ENCODE measurements around the gene RASSF1. TPM values are rescaled to one million over a fixed set of nuclear protein-coding genes. Genes with fewer than 3 reads are reported as not detected.
A peak's percentile ranks its signal among the peaks of the same experiment; 100 is the strongest.

Gene RASSF1
- total RNA-seq, 1 experiment from 2014 or later: 11.4 TPM

- DNase-seq: peak; percentile 39
Observed at GRCh38 chr3:50355829-50356552, 15.4 kb upstream of the RASSF1 start.

GRCh38 chr3:50354850-50355249 lies 14.2 kb upstream of the RASSF1 start:
- H3K4me3 ChIP-seq (ENCODE audit: insufficient read depth, low read depth, low read length): no peak overlapping the region
- H3K27me3 ChIP-seq (ENCODE audit: control insufficient read depth, insufficient read depth, low read length): no peaks in the 10 kb centered on the region
- no peak for DNase-seq
- peaks cover 13% of the 10 kb centered on the region for H3K36me3 ChIP-seq (replicated peaks; ENCODE audit: control insufficient read depth, insufficient read depth, low read length)

More at GRCh38 chr3:50355829-50356552, 15.4 kb upstream of the RASSF1 start:
- H3K4me3 ChIP-seq (ENCODE audit: insufficient read depth, low read depth, low read length): no peak overlapping the region
- peaks cover 13% of the 10 kb centered on the region for H3K36me3 ChIP-seq (replicated peaks; ENCODE audit: control insufficient read depth, insufficient read depth, low read length)
- H3K27me3 ChIP-seq (ENCODE audit: control insufficient read depth, insufficient read depth, low read length): no peaks in the 10 kb centered on the region

- Histone ChIP-seq H3K36me3 (replicated peaks; ENCODE audit: control insufficient read depth, insufficient read depth, low read length) (peaks cover 13% of the 10 kb centered on the region), H3K4me3 (ENCODE audit: insufficient read depth, low read depth, low read length) (no peak overlapping the region), H3K27me3 (ENCODE audit: control insufficient read depth, insufficient read depth, low read length) (no peaks in the 10 kb centered on the region)
- no peak for DNase-seq
Observed at GRCh38 chr3:50354186-50354764, 13.6 kb upstream of the RASSF1 start.

- H3K4me3 ChIP-seq (ENCODE audit: insufficient read depth, low read depth, low read length): no peak overlapping the region
- H3K36me3 ChIP-seq (replicated peaks; ENCODE audit: control insufficient read depth, insufficient read depth, low read length): peaks cover 16% of the 10 kb centered on the region
- H3K27me3 ChIP-seq (ENCODE audit: control insufficient read depth, insufficient read depth, low read length): no peaks in the 10 kb centered on the region
- DNase-seq: no peak
Observed at GRCh38 chr3:50353245-50354004, 12.8 kb upstream of the RASSF1 start.

DNA sequence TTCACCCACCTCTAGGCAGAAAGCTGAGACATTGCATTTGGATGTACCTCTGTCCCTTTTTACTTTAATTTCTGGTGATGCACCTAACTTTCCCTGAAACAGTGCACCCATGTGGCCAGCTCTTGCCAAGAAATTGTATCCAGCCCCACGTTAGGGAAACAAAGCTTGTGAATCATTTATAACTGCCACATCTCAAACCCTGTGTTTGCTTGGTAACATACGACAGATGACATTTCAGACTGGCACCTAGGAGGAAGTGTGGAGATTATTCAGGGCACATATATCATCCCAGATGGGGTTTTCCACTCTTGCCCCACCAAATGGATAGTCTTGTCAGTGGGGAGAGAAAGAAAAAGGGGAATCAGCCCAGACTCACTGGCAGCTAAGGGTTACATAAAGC lies 12.1 kb upstream of the RASSF1 start:
- Histone ChIP-seq H3K4me3 (ENCODE audit: insufficient read depth, low read depth, low read length) (no peak overlapping the region), H3K36me3 (replicated peaks; ENCODE audit: control insufficient read depth, insufficient read depth, low read length) (peaks cover 20% of the 10 kb centered on the region), H3K27me3 (ENCODE audit: control insufficient read depth, insufficient read depth, low read length) (no peaks in the 10 kb centered on the region)
- DNase-seq: peak; percentile 60

DNA sequence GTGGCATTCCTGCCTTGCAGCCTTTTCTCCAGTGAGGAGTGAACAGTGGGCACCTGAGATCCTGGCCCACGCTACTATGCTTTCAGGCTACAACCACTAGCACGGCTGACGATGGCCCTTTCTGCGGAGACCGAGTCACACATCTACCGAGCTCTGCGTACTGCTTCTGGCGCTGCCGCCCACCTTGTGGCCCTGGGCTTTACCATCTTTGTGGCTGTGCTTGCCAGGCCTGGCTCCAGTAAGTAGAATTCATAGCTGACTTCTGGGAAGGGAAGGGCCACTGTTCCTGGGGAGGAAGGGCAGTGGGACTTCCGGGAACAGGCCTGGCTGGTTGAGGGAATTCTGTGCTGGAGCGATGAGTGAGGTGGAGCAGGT lies 10.7 kb upstream of the RASSF1 start:
- DNase-seq: no peak
- peaks cover 18% of the 10 kb centered on the region for H3K36me3 ChIP-seq (replicated peaks; ENCODE audit: control insufficient read depth, insufficient read depth, low read length)
- H3K4me3 ChIP-seq (ENCODE audit: insufficient read depth, low read depth, low read length): peak overlapping the region; percentile 92
- H3K27me3 ChIP-seq (ENCODE audit: control insufficient read depth, insufficient read depth, low read length): peaks cover 3% of the 10 kb centered on the region; the same call in 1 of the 2 replicates

DNA sequence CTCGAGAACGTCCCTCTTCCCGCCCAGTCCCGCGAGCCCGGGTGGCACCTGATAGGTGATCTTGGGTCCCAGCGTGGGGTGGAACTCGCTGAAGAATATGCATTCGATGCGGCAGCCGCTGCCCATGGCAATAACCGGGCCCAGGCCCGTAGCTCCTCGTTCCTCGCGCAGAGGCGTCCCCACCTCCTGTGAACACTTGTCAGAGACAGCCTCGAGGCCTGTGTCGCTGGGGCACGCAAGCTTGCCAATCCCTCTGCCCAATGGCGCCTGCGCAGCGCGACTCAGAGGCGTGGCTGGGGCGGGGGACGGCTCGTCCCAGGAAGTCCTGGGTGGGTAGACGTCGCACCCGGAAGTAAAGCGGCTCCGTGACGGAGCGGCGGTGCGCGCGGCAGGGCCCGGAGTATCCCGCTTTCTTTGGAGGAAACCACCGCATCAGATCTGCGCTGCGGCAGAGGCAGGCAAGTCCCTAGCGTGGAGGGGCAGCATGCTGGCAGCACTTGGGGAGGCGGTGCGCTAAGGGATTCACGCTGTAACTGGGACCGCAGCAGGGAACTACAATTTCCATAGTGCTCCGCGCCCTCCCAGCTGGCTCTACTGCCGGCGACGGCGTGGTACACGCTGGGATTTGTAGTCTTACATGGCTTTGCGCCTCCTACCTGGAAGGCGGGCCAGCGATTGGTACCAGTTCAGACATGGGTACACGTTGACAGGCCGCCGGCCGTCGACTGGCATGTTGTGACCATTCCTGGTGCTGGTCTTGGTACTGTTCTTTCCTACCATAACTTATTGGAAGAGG lies 10.1 kb upstream of the RASSF1 start, which contains the start of the genes CYB561D2 and NPRL2:
CYB561D2 (plus strand) TSS at position 336 of the 796 bp plus-strand sequence. CDS start 572 bp downstream, outside the sequence.
NPRL2 (minus strand) TSS at position 249 of the 796 bp plus-strand sequence; CDS start at position 126, 123 bp downstream.
- peak; percentile 98 for DNase-seq
- peak within 1 kb of the TSS; percentile 92 for H3K4me3 ChIP-seq (ENCODE audit: insufficient read depth, low read depth, low read length)
- peaks cover 6% of the 10 kb centered on the region for H3K27me3 ChIP-seq (ENCODE audit: control insufficient read depth, insufficient read depth, low read length)
- peaks cover 15% of the 10 kb centered on the region for H3K36me3 ChIP-seq (replicated peaks; ENCODE audit: control insufficient read depth, insufficient read depth, low read length)

- Histone ChIP-seq H3K27me3 (ENCODE audit: control insufficient read depth, insufficient read depth, low read length) (peaks cover 10% of the 10 kb centered on the region), H3K36me3 (replicated peaks; ENCODE audit: control insufficient read depth, insufficient read depth, low read length) (peaks cover 15% of the 10 kb centered on the region), H3K4me3 (ENCODE audit: insufficient read depth, low read depth, low read length) (peak overlapping the region; percentile 92)
- DNase-seq: no peak
Observed at GRCh38 chr3:50350213-50350526, 9.5 kb upstream of the RASSF1 start.

DNA sequence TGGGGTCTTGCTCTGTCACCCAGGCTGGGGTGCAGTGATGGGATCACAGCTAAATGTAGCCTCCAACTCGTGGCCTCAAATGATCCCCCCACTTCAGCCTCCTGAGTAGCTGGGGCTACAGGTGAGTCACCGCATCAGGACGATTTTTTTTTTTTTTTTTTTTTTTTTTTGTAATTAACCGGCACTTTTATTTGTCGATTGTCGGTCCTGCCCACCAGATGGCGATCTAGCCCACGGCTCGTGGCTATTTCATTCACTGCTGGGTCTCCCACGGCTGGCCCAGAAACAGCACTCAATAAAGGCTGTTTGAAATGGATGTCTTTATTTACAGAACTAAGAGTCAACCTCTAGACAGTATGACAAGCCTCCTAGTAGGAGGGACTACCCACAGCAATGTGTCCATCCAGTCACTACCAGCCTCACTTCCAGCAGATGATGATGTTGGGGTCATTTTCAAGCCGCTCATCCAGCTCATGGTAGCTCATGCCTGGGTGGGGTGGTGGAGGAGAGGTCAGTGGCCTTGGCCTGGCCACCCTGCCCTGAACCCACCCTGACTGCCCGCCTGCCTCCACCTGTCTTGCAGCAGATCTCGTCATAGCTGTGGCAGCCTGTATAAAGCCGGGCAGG lies 6.7 kb upstream of the RASSF1 start:
- Histone ChIP-seq H3K4me3 (ENCODE audit: insufficient read depth, low read depth, low read length) (no peak overlapping the region), H3K36me3 (replicated peaks; ENCODE audit: control insufficient read depth, insufficient read depth, low read length) (peaks cover 8% of the 10 kb centered on the region), H3K27me3 (ENCODE audit: control insufficient read depth, insufficient read depth, low read length) (peaks cover 24% of the 10 kb centered on the region)
- peak; percentile 88 for DNase-seq

DNA sequence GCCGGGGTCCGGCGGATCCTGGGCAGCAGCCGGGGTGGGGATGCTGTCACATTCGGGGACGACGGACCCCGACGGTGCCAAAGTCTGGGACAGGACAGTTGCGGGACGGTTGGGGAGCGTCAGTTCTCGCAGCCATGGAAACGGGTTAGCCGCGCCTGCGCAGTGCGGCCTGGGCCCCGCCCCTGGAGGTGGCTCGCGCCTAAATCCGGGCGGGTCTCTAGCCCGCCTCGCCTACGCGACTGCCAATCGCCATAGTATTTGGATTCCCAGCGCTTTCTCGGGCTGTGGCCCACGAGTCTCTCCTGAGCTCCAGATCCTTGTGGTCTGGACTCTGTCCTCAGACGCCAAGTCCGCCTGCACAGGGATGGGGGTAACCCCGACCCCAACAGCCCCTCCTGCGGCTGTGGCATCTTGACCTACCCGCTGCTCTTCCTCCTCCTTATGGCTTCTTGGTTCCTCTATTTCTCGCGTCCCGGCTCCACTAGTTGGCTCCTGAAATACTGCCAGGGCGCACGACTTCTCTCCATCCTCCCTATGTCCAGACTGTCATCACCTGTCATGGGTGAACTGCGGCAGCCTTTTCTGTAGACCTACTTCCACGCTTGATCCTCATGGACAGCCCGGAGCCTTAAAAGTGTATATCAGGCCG lies 5.1 kb upstream of the RASSF1 start, which contains the start of gene ZMYND10:
ZMYND10 (minus strand) TSS at position 147 of the 649 bp plus-strand sequence. CDS start 153 bp downstream, outside the sequence.
- H3K4me3 ChIP-seq (ENCODE audit: insufficient read depth, low read depth, low read length): peak within 1 kb of the TSS; percentile 47
- peak; percentile 100 for DNase-seq

GRCh38 chr3:50345008-50345407 lies 4.4 kb upstream of the RASSF1 start:
- Histone ChIP-seq H3K27me3 (ENCODE audit: control insufficient read depth, insufficient read depth, low read length) (peaks cover 43% of the 10 kb centered on the region), H3K4me3 (ENCODE audit: insufficient read depth, low read depth, low read length) (no peak overlapping the region), H3K36me3 (replicated peaks; ENCODE audit: control insufficient read depth, insufficient read depth, low read length) (peaks cover 8% of the 10 kb centered on the region)
- no peak for DNase-seq

More for the DNA sequence above, 5.1 kb upstream of the RASSF1 start, which contains the start of gene ZMYND10:
- Histone ChIP-seq H3K27me3 (ENCODE audit: control insufficient read depth, insufficient read depth, low read length) (peaks cover 36% of the 10 kb centered on the region), H3K36me3 (replicated peaks; ENCODE audit: control insufficient read depth, insufficient read depth, low read length) (peaks cover 8% of the 10 kb centered on the region)

DNA sequence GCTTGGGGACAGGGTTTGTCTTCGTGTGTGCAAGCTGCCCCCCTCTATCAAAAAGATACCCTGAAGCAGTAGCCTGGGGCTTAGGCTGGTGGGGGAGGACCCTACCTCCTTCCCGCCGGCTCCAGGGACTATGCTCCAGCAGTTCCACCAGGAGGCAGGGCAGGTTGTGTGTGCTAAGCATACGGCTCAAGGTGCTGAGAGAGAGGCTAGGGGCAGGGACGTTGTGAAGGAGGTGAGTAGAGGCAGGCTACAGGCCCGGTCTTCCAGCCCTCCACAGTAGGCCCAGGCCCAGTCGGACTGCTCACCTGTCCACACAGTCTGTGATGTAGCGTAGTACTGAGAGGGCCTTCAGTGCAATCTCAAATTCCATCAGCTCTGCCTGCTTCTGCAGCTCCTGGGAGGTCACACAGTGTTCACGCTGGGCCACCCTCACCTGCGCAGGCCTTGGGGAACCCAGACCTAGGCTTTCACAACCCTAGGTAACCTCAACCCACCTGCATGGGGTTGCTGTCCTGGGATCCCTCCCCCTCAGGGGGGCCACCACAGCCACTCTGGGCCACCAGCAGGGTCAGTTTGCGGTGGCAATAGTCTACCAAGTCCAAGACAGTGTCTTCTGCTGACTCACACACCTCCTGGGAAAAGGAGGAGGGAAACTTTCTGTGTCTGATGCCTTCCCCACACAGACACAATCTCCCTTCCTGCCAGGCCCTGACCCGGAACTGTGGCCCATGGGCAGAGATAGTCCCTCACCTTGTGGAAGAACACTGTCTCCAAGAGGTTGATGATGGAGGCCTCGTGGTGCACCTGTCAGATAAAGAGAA lies 2.4 kb upstream of the RASSF1 start:
- peaks cover 3% of the 10 kb centered on the region; the same call in 1 of the 2 replicates for H3K36me3 ChIP-seq (replicated peaks; ENCODE audit: control insufficient read depth, insufficient read depth, low read length)
- DNase-seq: peak; percentile 83
- H3K4me3 ChIP-seq (ENCODE audit: insufficient read depth, low read depth, low read length): no peak overlapping the region
- H3K27me3 ChIP-seq (ENCODE audit: control insufficient read depth, insufficient read depth, low read length): peaks cover 53% of the 10 kb centered on the region

All from H7 (cell line).